Measurements from ENCODE around the gene LYST. TPM values are rescaled to one million over a fixed set of nuclear protein-coding genes. Genes with fewer than 3 reads are reported as not detected.

LYST gene
- total and polyA plus RNA-seq, 10 donors = 9.0 to 169 (median 98.1) TPM

- intact Hi-C loops (cut with DNase I; ENCODE audit: low total_unique reads) = no loop called here
- no peaks in the 10 kb centered on the region for H3K36me3 ChIP-seq
- no peak for TF ChIP-seq POLR2AphosphoS5 (IDR thresholded peaks at IDR 0.05)
- no peak for TF ChIP-seq CTCF (IDR thresholded peaks at IDR 0.05 in 8 of 11, conservative IDR thresholded peaks at IDR 0.05 in 3 of 11)
- TF ChIP-seq POLR2A (IDR thresholded peaks at IDR 0.05) = no peak
- WGBS, 5 donors = 74 to 95% (median 85%) methylated on average over 5 to 10 of the region's 10 CpGs
- no peak overlapping the region for H3K4me3 ChIP-seq
- DNase-seq = peak; percentile 55
- no peaks in the 10 kb centered on the region for H3K9me3 ChIP-seq
- no peak overlapping the region for H3K27ac ChIP-seq
- H3K27me3 ChIP-seq (replicated peaks in 1 of 7) = peaks cover 0 to 24% (median 0%) of the 10 kb centered on the region in 7 donors
- peaks cover 0 to 22% (median 15%) of the 10 kb centered on the region in 6 donors for H3K4me1 ChIP-seq
Observed at GRCh38 chr1:235637756-235638534, 228.8 kb downstream of the LYST start.

GRCh38 chr1:235635938-235636662, 230.6 kb downstream of the LYST start:
- no peaks in the 10 kb centered on the region for H3K9me3 ChIP-seq
- peak; percentile 52 for DNase-seq
- intact Hi-C loops (cut with DNase I; ENCODE audit: low total_unique reads) = no loop called here
- peaks cover 0 to 8% (median 0%) of the 10 kb centered on the region in 7 donors for H3K27me3 ChIP-seq (replicated peaks in 1 of 7)
- H3K4me1 ChIP-seq = peaks cover 0 to 13% (median 0%) of the 10 kb centered on the region in 6 donors
- H3K27ac ChIP-seq = no peak overlapping the region
- 59 to 74% (median 64%) methylated on average over 11 to 12 of the region's 12 CpGs for WGBS, 5 donors
- no peaks in the 10 kb centered on the region for H3K36me3 ChIP-seq
- H3K4me3 ChIP-seq = no peak overlapping the region
- no peak for TF ChIP-seq POLR2A (IDR thresholded peaks at IDR 0.05)
- no peak for TF ChIP-seq CTCF (IDR thresholded peaks at IDR 0.05 in 8 of 11, conservative IDR thresholded peaks at IDR 0.05 in 3 of 11)
- TF ChIP-seq POLR2AphosphoS5 (IDR thresholded peaks at IDR 0.05) = no peak

- TF ChIP-seq POLR2A (IDR thresholded peaks at IDR 0.05) = no peak
- no peak for TF ChIP-seq POLR2AphosphoS5 (IDR thresholded peaks at IDR 0.05)
- TF ChIP-seq CTCF (IDR thresholded peaks at IDR 0.05 in 8 of 11, conservative IDR thresholded peaks at IDR 0.05 in 3 of 11) = no peak
- peak; percentile 29 for DNase-seq
- intact Hi-C loops (cut with DNase I; ENCODE audit: low total_unique reads) = no loop called here
- 18 to 31% (median 25%) methylated on average over 14 of the region's 14 CpGs for WGBS, 5 donors
- Histone ChIP-seq H3K27ac (no peak overlapping the region), H3K36me3 (no peaks in the 10 kb centered on the region), H3K9me3 (no peaks in the 10 kb centered on the region), H3K4me1 (peaks cover 0 to 13% (median 0%) of the 10 kb centered on the region in 6 donors), H3K27me3 (replicated peaks in 1 of 7) (peaks cover 0 to 8% (median 0%) of the 10 kb centered on the region in 7 donors), H3K4me3 (peak overlapping the region in 4 of 8 donors; percentile 2 to 43 (median 16))
Observed at GRCh38 chr1:235632506-235633401, 234.0 kb downstream of the LYST start.

Measured in spleen (tissue), 11 donors.